Endothelial cell of umbilical vein (primary cell): Measurements from ENCODE around the gene STAB2. TPM values are rescaled to one million over a fixed set of nuclear protein-coding genes. Genes with fewer than 3 reads are reported as not detected.

ENCODE experiments used
- BruUV-seq: library from RNA; stranded (reverse); fragments of 400-500 nt; replicated peaks from 2 replicates; lab custom pipeline; 2021; lab: Mats Ljungman, UMichigan
- CTCF ChIA-PET: fragments of 300-600, 350-600 bp; sonication (Branson Sonifier 250); formaldehyde crosslinking; loops from one replicate; lab custom pipeline; 2021; ENCODE audit warnings: antibody characterized with exemption, inconsistent platforms; lab: Charles Lee
- POLR2A ChIA-PET: fragments of 300-600, 350-600 bp; sonication (Branson Sonifier 250); formaldehyde crosslinking; loops from one replicate; lab custom pipeline; 2021; ENCODE audit warnings: antibody characterized with exemption, inconsistent platforms; lab: Charles Lee
- DNase-seq: peaks from one replicate; pipeline ENCODE4 v3.0.0-alpha.2; 2011; ENCODE audit warnings: low read depth, low spot score
- FAIRE-seq: peaks from 2 replicates; lab custom pipeline; 2011; peaks lifted over from hg19 to GRCh38; lab: Jason Lieb, UNC
- H2AFZ ChIP-seq: 2 replicates; pipeline ENCODE4 v1.6.0; 2012; ENCODE audit warnings: low read depth, low read length, control low read depth, inconsistent platforms
- H3K27ac ChIP-seq: 2 replicates; pipeline ENCODE4 v1.5.1; 2011; ENCODE audit warnings: low read depth, mild to moderate bottlenecking, control low read depth, low read length, moderate library complexity; ENCODE audit not compliant: insufficient read depth
- H3K27me3 ChIP-seq, 2 experiments: 2 replicates each; pipeline versions ENCODE4 v1.6.0 to v1.6.1; 2011; ENCODE audit warnings: low read length in 2 of 2, mixed read lengths in 1 of 2; ENCODE audit not compliant: control insufficient read depth in 2 of 2, insufficient read depth in 2 of 2
- H3K36me3 ChIP-seq, 2 experiments: 2 replicates in 1 of 2; 3 replicates in 1 of 2; pipeline ENCODE4 v1.5.1; 2011; ENCODE audit warnings: low read length in 2 of 2, mild to moderate bottlenecking in 1 of 2, moderate library complexity in 1 of 2; ENCODE audit not compliant: control insufficient read depth in 2 of 2, insufficient read depth in 2 of 2; ENCODE audit errors: extremely low read depth in 1 of 2
- H3K4me1 ChIP-seq: 3 replicates; pipeline ENCODE4 v1.5.1; 2011; ENCODE audit warnings: mild to moderate bottlenecking, low read length; ENCODE audit not compliant: control insufficient read depth, insufficient read depth; ENCODE audit errors: extremely low read depth
- H3K4me2 ChIP-seq: 2 replicates; pipeline ENCODE4 v1.6.1; 2011; ENCODE audit warnings: low read length, control low read depth, mixed read lengths; ENCODE audit not compliant: insufficient read depth
- H3K4me3 ChIP-seq, 3 experiments: fragments of 200-600 bp in 1 of 3; sonication (generic), shearing (Covaris generic) in 1 of 3; replicated peaks in 1 of 3; 2 replicates each; pipeline ENCODE4 v1.5.1; 2011 to 2016; ENCODE audit warnings: control low read depth in 3 of 3, low read length in 3 of 3, mild to moderate bottlenecking in 2 of 3, inconsistent platforms in 1 of 3, low read depth in 1 of 3, moderate library complexity in 1 of 3; ENCODE audit not compliant: insufficient read depth in 1 of 3
- H3K79me2 ChIP-seq: 2 replicates; pipeline ENCODE4 v1.6.0; 2012; ENCODE audit warnings: low read length, inconsistent platforms; ENCODE audit not compliant: control insufficient read depth, insufficient read depth
- H3K9ac ChIP-seq: replicated peaks from 2 replicates; pipeline ENCODE3; 2011; ENCODE audit warnings: low read length, control low read depth; ENCODE audit not compliant: insufficient read depth; ENCODE audit errors: extremely low read depth
- H3K9me1 ChIP-seq: replicated peaks from 3 replicates; pipeline ENCODE4 v1.6.0; 2011; ENCODE audit warnings: mild to moderate bottlenecking, low read length; ENCODE audit not compliant: control insufficient read depth, insufficient read depth; ENCODE audit errors: extremely low read depth
- H3K9me3 ChIP-seq: replicated peaks from 2 replicates; pipeline ENCODE4 v1.5.1; 2012; ENCODE audit warnings: low read length, inconsistent platforms; ENCODE audit not compliant: control insufficient read depth, insufficient read depth
- H4K20me1 ChIP-seq: replicated peaks from 2 replicates; pipeline ENCODE3; 2011; ENCODE audit warnings: mild to moderate bottlenecking, low read length; ENCODE audit not compliant: control insufficient read depth, insufficient read depth; ENCODE audit errors: extremely low read depth
- CTCF ChIP-seq, 2 donors: IDR thresholded peaks; 1 replicate in 1 of 2; 2 replicates in 1 of 2; pipeline ENCODE4 v1.5.1; 2011; ENCODE audit warnings: low read length in 2 of 2, mild to moderate bottlenecking in 2 of 2, moderate library complexity in 2 of 2, control low read depth in 1 of 2, inconsistent platforms in 1 of 2, low read depth in 1 of 2; ENCODE audit not compliant: insufficient read depth in 1 of 2; ENCODE audit errors: extremely low read depth in 1 of 2
- EZH2 ChIP-seq: IDR thresholded peaks from 2 replicates; pipeline ENCODE4 v1.6.1; 2012; ENCODE audit warnings: borderline replicate concordance, low read depth, mild to moderate bottlenecking, moderate library complexity, low read length, inconsistent platforms; ENCODE audit not compliant: severe bottlenecking
- FOS ChIP-seq: IDR thresholded peaks from 2 replicates; pipeline ENCODE4 v1.6.1; 2011; ENCODE audit warnings: mild to moderate bottlenecking, low read length, moderate library complexity, borderline replicate concordance; ENCODE audit not compliant: insufficient read depth
- GATA2 ChIP-seq: IDR thresholded peaks from 2 replicates; pipeline ENCODE4 v1.7.0; 2011; ENCODE audit warnings: low read depth, mild to moderate bottlenecking, moderate library complexity, mixed read lengths, low read length; ENCODE audit not compliant: insufficient read length, insufficient read depth
- JUN ChIP-seq: IDR thresholded peaks from 2 replicates; pipeline ENCODE4 v1.6.1; 2011; ENCODE audit warnings: borderline replicate concordance, low read depth; ENCODE audit not compliant: insufficient read length, insufficient read depth
- MAX ChIP-seq: IDR thresholded peaks from 2 replicates; pipeline ENCODE4 v1.6.1; 2011; ENCODE audit not compliant: insufficient read depth, insufficient read length
- MYC ChIP-seq: IDR thresholded peaks from one replicate; pipeline ENCODE4 v1.6.1; 2011; ENCODE audit warnings: mild to moderate bottlenecking, low read depth, low read length
- POLR2A ChIP-seq: IDR thresholded peaks from 2 replicates; pipeline ENCODE4 v1.6.1; 2012; ENCODE audit warnings: low read depth, mild to moderate bottlenecking, control low read depth, low read length
- POLR2AphosphoS5 ChIP-seq: IDR thresholded peaks from 2 replicates; pipeline ENCODE4 v1.6.1; 2012; ENCODE audit warnings: low read depth, mild to moderate bottlenecking, control low read depth, low read length, moderate library complexity; ENCODE audit not compliant: insufficient read depth
- dilution Hi-C: fragments of 300-500 bp; cut with MboI; formaldehyde crosslinking; loops from one replicate; pipeline ENCODE4 v1.15.0; 2019; ENCODE audit warnings: low sequenced_read_pairs; ENCODE audit not compliant: extremely low pct_ligation_motif_present
- intact Hi-C: fragments of 100-400 bp; cut with micrococcal nuclease; formaldehyde crosslinking; loops from one replicate; pipeline ENCODE4 v1.10.0; 2022
- polyA plus RNA-seq, 4 experiments: library from polyadenylated mRNA; depleted of rRNA in 3 of 4; stranded (reverse) in 3 of 4; unstranded in 1 of 4; fragments of >200 nt; gene quantifications; 2 replicates each; pipeline versions ENCODE4 v1.2.1 to v1.2.3, GENCODE V29; 2011 to 2012; ENCODE audit warnings: missing spikeins in 1 of 4
- total RNA-seq: library from RNA; stranded (reverse); gene quantifications from 2 replicates; pipeline ENCODE4 v1.2.3, GENCODE V29; 2021

Gene STAB2
- total and polyA plus RNA-seq, 2 donors (not counting 3 experiments of a cell fraction or from before 2014, with no cell fraction given), result 0.01 TPM; not detected in 1

- Histone ChIP-seq H2AFZ (no peak overlapping the region), H3K4me2 (no peak overlapping the region), H3K79me2 (no peaks in the 10 kb centered on the region), H3K4me1 (peaks cover 21% of the 10 kb centered on the region), H3K9ac (no peak overlapping the region), H3K27me3 (no peaks in the 10 kb centered on the region), H4K20me1 (no peaks in the 10 kb centered on the region), H3K4me3 (no peak overlapping the region), H3K9me3 (no peaks in the 10 kb centered on the region), H3K9me1 (no peaks in the 10 kb centered on the region), H3K36me3 (peaks cover 0 to 2% of the 10 kb centered on the region in 2 experiments), H3K27ac (no peak overlapping the region)
- intact Hi-C loops, result no loop called here
- TF ChIP-seq POLR2AphosphoS5 (no peak), GATA2 (no peak), CTCF (IDR thresholded peaks at IDR 0.05; ENCODE audit: extremely low read depth in 1 of 2, insufficient read depth in 1 of 2, low read depth in 1 of 2, low read length in 2 of 2) (no peak), FOS (no peak)
- FAIRE-seq (no peak), DNase-seq (no peak)
- dilution Hi-C loops, result no loop called here
- ChIA-PET CTCF (no interaction called here), POLR2A (no interaction called here)
- BruUV-seq, result no TSS peak
Observed at GRCh38 chr12:103810111-103810510, 223.0 kb downstream of the STAB2 start.

GRCh38 chr12:103811791-103812190, 224.7 kb downstream of the STAB2 start:
- CTCF ChIA-PET, result no interaction called here

More at GRCh38 chr12:103811791-103812190, 224.7 kb downstream of the STAB2 start:
- no peaks in the 10 kb centered on the region for H3K9me3 ChIP-seq
- dilution Hi-C loops (no loop called here), intact Hi-C loops (no loop called here)
- H3K4me2 ChIP-seq, result no peak overlapping the region
- POLR2A ChIA-PET, result no interaction called here
- no peak overlapping the region for H3K9ac ChIP-seq
- no peaks in the 10 kb centered on the region for H3K9me1 ChIP-seq
- FAIRE-seq (no peak), DNase-seq (no peak)
- peaks cover 5% of the 10 kb centered on the region for H3K4me1 ChIP-seq
- TF ChIP-seq JUN, result no peak
- no peak for TF ChIP-seq MYC
- no peak for TF ChIP-seq FOS
- TF ChIP-seq EZH2, result no peak
- no peak for TF ChIP-seq POLR2AphosphoS5
- TF ChIP-seq CTCF (IDR thresholded peaks at IDR 0.05; ENCODE audit: extremely low read depth in 1 of 2, insufficient read depth in 1 of 2, low read depth in 1 of 2, low read length in 2 of 2), result no peak
- no peak for TF ChIP-seq MAX
- TF ChIP-seq POLR2A, result no peak
- TF ChIP-seq GATA2, result no peak
- no peaks in the 10 kb centered on the region for H4K20me1 ChIP-seq
- no peak overlapping the region for H3K4me3 ChIP-seq
- no peaks in the 10 kb centered on the region for H3K79me2 ChIP-seq
- no peaks in the 10 kb centered on the region for H3K27me3 ChIP-seq
- H2AFZ ChIP-seq, result no peak overlapping the region
- peaks cover 0 to 2% of the 10 kb centered on the region in 2 experiments for H3K36me3 ChIP-seq
- H3K27ac ChIP-seq, result no peak overlapping the region
- BruUV-seq, result no TSS peak
